Testis (tissue), 2 donors: Measurements from ENCODE around the gene DDX51.

ENCODE experiments used
- CTCF ChIP-seq, 3 experiments: fragments of 450-650 bp in 2 of 3; fragments of 200-600 bp in 1 of 3; sonication (generic) in 1 of 3; IDR thresholded peaks; one replicate each; pipeline ENCODE4 v1.5.1; 2016 to 2019; ENCODE audit warnings: antibody characterized with exemption in 3 of 3, mild to moderate bottlenecking in 2 of 3, moderate library complexity in 1 of 3
- POLR2A ChIP-seq: fragments of 450-650 bp; IDR thresholded peaks from one replicate; pipeline ENCODE4 v1.6.1; 2017; ENCODE audit warnings: antibody characterized with exemption, mild to moderate bottlenecking, moderate library complexity

DNA sequence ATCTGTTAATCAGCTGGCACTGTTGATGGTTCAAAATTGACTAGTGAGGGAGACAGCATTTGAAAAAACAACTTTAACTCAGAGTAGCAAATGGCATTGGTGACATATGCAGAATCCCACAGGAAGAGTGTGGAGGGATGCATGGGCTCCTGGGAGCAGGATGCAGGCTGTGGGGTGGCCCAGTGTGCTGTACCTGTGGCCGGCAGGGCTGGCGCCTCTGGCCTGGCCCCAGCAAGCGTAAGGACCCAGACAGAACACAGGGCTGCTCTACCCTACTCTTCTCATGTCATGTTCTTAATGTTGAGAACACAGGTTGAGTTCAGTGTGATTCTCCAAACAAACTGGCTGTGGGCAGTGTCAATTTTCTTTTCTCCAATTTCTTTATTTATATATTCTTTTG, 33.4 kb downstream of the DDX51 start:
- TF ChIP-seq CTCF (IDR thresholded peaks at IDR 0.05) (no peak), POLR2A (no peak)
